ENCODE data around the gene CHKA.

DNA sequence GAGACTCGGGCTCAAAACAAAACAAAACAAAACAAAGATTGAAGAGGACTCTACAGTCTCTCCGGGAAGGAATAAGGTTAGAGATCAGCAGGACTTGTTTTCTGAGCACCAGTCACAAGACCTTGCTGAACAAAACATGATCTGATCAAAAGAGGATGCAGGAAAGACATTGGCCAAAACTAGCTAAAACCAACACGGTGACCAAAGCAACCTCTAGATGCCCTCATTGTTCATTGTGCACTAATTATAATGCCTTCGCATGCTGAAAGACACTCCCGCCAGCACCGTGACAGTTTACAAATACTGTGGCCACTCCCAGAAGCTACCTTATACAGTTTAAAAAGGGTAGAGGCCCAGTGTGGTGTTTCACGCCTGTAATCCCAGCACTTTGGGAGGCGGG is 15.7 kb upstream of the CHKA start:
- TF ChIP-seq, protein P1, sequence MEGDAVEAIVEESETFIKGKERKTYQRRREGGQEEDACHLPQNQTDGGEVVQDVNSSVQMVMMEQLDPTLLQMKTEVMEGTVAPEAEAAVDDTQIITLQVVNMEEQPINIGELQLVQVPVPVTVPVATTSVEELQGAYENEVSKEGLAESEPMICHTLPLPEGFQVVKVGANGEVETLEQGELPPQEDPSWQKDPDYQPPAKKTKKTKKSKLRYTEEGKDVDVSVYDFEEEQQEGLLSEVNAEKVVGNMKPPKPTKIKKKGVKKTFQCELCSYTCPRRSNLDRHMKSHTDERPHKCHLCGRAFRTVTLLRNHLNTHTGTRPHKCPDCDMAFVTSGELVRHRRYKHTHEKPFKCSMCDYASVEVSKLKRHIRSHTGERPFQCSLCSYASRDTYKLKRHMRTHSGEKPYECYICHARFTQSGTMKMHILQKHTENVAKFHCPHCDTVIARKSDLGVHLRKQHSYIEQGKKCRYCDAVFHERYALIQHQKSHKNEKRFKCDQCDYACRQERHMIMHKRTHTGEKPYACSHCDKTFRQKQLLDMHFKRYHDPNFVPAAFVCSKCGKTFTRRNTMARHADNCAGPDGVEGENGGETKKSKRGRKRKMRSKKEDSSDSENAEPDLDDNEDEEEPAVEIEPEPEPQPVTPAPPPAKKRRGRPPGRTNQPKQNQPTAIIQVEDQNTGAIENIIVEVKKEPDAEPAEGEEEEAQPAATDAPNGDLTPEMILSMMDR (conservative IDR thresholded peaks at IDR 0.05; ENCODE audit: low read depth, low read length), result no peak
- TF ChIP-seq RAD21 (IDR thresholded peaks at IDR 0.05; ENCODE audit: low read length) (no peak), RCOR1 (IDR thresholded peaks at IDR 0.05; ENCODE audit: insufficient replicate concordance, low read length) (no peak), RFX5 (IDR thresholded peaks at IDR 0.05; ENCODE audit: low read depth, low read length) (no peak)

All from IMR-90 (cell line).